OCI-LY7 (cell line): ENCODE measurements around the gene NLRC3. TPM values are rescaled to one million over a fixed set of nuclear protein-coding genes. Genes with fewer than 3 reads are reported as not detected.

ENCODE experiments used
- BruUV-seq: library from RNA; stranded (reverse); fragments of 400-500 nt; replicated peaks from 2 replicates; lab custom pipeline; 2021; lab: Mats Ljungman, UMichigan
- CTCF ChIA-PET: fragments of 300-600 bp; sonication (Branson Sonifier 250); formaldehyde crosslinking; loops from one replicate; lab custom pipeline; 2022; ENCODE audit warnings: antibody characterized with exemption; ENCODE audit not compliant: unreplicated experiment; lab: Charles Lee
- POLR2A ChIA-PET: fragments of 300-600 bp; sonication (Branson Sonifier 250); formaldehyde crosslinking; loops from one replicate; lab custom pipeline; 2022; ENCODE audit warnings: antibody characterized with exemption; lab: Charles Lee
- DNase-seq: peaks from one replicate; pipeline ENCODE4 v3.0.0-alpha.2; 2015; ENCODE audit warnings: low spot score
- H2AFZ ChIP-seq: fragments of 200-600 bp; sonication (generic), shearing (Covaris generic); 2 replicates; pipeline ENCODE4 v1.6.1; 2014; ENCODE audit warnings: mild to moderate bottlenecking, antibody characterized with exemption, low read length, moderate library complexity
- H3K27ac ChIP-seq: fragments of 200-600 bp; sonication (generic); 2 replicates; pipeline ENCODE4 v1.5.1; 2014; ENCODE audit warnings: mixed run types, low read depth, mild to moderate bottlenecking, moderate library complexity, low read length, inconsistent platforms; ENCODE audit not compliant: poor library complexity, severe bottlenecking
- H3K36me3 ChIP-seq: fragments of 200-600 bp; sonication (generic); 2 replicates; pipeline ENCODE4 v1.6.1; 2014; ENCODE audit warnings: mild to moderate bottlenecking, antibody characterized with exemption, low read length, moderate library complexity, mixed read lengths; ENCODE audit not compliant: insufficient read depth
- H3K4me1 ChIP-seq: fragments of 200-600 bp; sonication (generic); 2 replicates; pipeline ENCODE4 v1.5.1; 2014; ENCODE audit warnings: mild to moderate bottlenecking, low read length; ENCODE audit not compliant: insufficient read depth, poor library complexity, severe bottlenecking
- H3K4me2 ChIP-seq: fragments of 200-600 bp; sonication (generic); 2 replicates; pipeline ENCODE4 v1.6.1; 2014; ENCODE audit warnings: mild to moderate bottlenecking, low read length
- H3K4me3 ChIP-seq: fragments of 200-600 bp; sonication (generic); 2 replicates; pipeline ENCODE4 v1.5.1; 2014; ENCODE audit warnings: mild to moderate bottlenecking, low read depth, low read length; ENCODE audit not compliant: poor library complexity, severe bottlenecking
- H3K79me2 ChIP-seq: fragments of 200-600 bp; sonication (generic); 2 replicates; pipeline ENCODE4 v1.6.1; 2016; ENCODE audit warnings: low read depth, mild to moderate bottlenecking, low read length, moderate library complexity, mixed read lengths; ENCODE audit not compliant: insufficient read depth
- H3K9me2 ChIP-seq: fragments of 200-600 bp; sonication (generic); 2 replicates; pipeline ENCODE4 v1.6.1; 2016; ENCODE audit warnings: mild to moderate bottlenecking, low read length, mixed read lengths; ENCODE audit not compliant: insufficient read depth
- H3K9me3 ChIP-seq: fragments of 200-600 bp; sonication (generic); 2 replicates; pipeline ENCODE4 v1.6.1; 2014; ENCODE audit warnings: mild to moderate bottlenecking, mixed run types, low read length, mixed read lengths
- H4K20me1 ChIP-seq: fragments of 200-600 bp; sonication (generic); 2 replicates; pipeline ENCODE4 v1.6.1; 2014; ENCODE audit warnings: mild to moderate bottlenecking, antibody characterized with exemption, low read length, moderate library complexity, mixed read lengths; ENCODE audit not compliant: insufficient read depth
- EZH2phosphoT487 ChIP-seq: fragments of 200-600 bp; sonication (generic); IDR thresholded peaks from 2 replicates; pipeline ENCODE4 v1.6.1; 2018; ENCODE audit warnings: low read depth, borderline replicate concordance, mild to moderate bottlenecking, mixed run types, antibody characterized with exemption, low read length, moderate library complexity, mixed read lengths
- intact Hi-C: fragments of 100-400 bp; cut with micrococcal nuclease; formaldehyde crosslinking; loops from one replicate; pipeline ENCODE4 v1.10.0; 2022; ENCODE audit not compliant: unreplicated experiment
- total RNA-seq, 2 experiments: library from RNA; depleted of rRNA in 1 of 2; stranded (reverse); fragments of >200 nt in 1 of 2; shearing (Covaris generic) in 1 of 2; gene quantifications; 2 replicates each; pipeline ENCODE4 v1.2.3, GENCODE V29; 2014 to 2022
- TF ChIP-seq, protein P1 (sequence below): fragments of 200-600 bp; sonication (generic); conservative IDR thresholded peaks from 2 replicates; pipeline ENCODE4 v1.5.1; 2014; ENCODE audit warnings: mild to moderate bottlenecking, antibody characterized with exemption, low read length, moderate library complexity, mixed read lengths

NLRC3 gene
- total RNA-seq, 2 experiments from 2014 or later, result 50.6 to 74.0 TPM

DNA sequence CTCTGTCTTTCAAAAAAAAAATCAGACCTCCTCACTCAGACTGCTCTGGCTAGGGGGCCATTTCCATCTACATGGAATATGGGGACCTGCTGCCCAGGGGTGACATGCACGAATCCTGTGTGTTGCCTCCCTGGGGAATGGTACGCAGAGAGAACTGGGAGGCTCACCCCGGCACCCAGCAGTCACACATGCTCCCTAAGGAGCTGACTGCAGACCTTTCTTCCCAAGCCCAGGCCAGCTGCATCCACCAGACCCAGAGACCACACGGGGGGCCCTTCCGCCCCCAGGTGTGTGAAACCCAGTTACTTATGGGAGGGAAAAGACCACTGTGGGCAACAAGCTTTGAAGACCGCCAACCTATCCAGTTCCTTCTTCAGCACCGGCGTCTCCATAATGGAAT, 7.2 kb upstream of the NLRC3 start:
- ChIA-PET POLR2A (interaction anchor here (0.6 kb wide), 1 partner anchor 11 kb away, joined by 3 read pairs; no protein-coding TSS in a partner anchor), CTCF (no interaction called here)
- peaks cover 21% of the 10 kb centered on the region; the same call in 1 of the 2 replicates for H3K79me2 ChIP-seq
- H3K27ac ChIP-seq, result no peak overlapping the region
- no peaks in the 10 kb centered on the region for H3K9me3 ChIP-seq
- BruUV-seq, result no TSS peak
- intact Hi-C loops, result no loop called here
- no peaks in the 10 kb centered on the region for H3K9me2 ChIP-seq
- no peak for TF ChIP-seq EZH2phosphoT487
- TF ChIP-seq, protein P1, sequence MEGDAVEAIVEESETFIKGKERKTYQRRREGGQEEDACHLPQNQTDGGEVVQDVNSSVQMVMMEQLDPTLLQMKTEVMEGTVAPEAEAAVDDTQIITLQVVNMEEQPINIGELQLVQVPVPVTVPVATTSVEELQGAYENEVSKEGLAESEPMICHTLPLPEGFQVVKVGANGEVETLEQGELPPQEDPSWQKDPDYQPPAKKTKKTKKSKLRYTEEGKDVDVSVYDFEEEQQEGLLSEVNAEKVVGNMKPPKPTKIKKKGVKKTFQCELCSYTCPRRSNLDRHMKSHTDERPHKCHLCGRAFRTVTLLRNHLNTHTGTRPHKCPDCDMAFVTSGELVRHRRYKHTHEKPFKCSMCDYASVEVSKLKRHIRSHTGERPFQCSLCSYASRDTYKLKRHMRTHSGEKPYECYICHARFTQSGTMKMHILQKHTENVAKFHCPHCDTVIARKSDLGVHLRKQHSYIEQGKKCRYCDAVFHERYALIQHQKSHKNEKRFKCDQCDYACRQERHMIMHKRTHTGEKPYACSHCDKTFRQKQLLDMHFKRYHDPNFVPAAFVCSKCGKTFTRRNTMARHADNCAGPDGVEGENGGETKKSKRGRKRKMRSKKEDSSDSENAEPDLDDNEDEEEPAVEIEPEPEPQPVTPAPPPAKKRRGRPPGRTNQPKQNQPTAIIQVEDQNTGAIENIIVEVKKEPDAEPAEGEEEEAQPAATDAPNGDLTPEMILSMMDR, result no peak
- peaks cover 63% of the 10 kb centered on the region for H3K36me3 ChIP-seq
- DNase-seq, result no peak
- H3K4me1 ChIP-seq, result peaks cover 63% of the 10 kb centered on the region
- no peaks in the 10 kb centered on the region for H4K20me1 ChIP-seq
- H3K4me2 ChIP-seq, result no peak overlapping the region
- H3K4me3 ChIP-seq, result no peak overlapping the region
- H2AFZ ChIP-seq, result no peak overlapping the region

GRCh38 chr16:3583303-3584038, 6.3 kb upstream of the NLRC3 start:
- ChIA-PET POLR2A (interaction anchor here (1.0 kb wide), 1 partner anchor 39 kb away, joined by 4 read pairs; no protein-coding TSS in a partner anchor), CTCF (no interaction called here)
- Histone ChIP-seq H3K4me3 (no peak overlapping the region), H3K79me2 (peaks cover 21% of the 10 kb centered on the region; the same call in 1 of the 2 replicates), H2AFZ (no peak overlapping the region), H3K36me3 (peaks cover 54% of the 10 kb centered on the region), H3K4me2 (no peak overlapping the region), H3K9me3 (no peaks in the 10 kb centered on the region), H4K20me1 (no peaks in the 10 kb centered on the region), H3K4me1 (peaks cover 63% of the 10 kb centered on the region), H3K9me2 (no peaks in the 10 kb centered on the region), H3K27ac (no peak overlapping the region)
- BruUV-seq, result no TSS peak
- TF ChIP-seq EZH2phosphoT487, result no peak
- TF ChIP-seq, protein P1, result no peak
- intact Hi-C loops, result no loop called here
- DNase-seq, result no peak
